SKM-1 treated with dmso at 0.1 percent for 144 hours (cell line): ENCODE measurements around the gene C19orf12.
A peak's percentile ranks its signal among the peaks of the same experiment; 100 is the strongest.

ENCODE experiments used
- DNase-seq: peaks from one replicate; lab custom pipeline; 2025; ENCODE audit not compliant: unreplicated experiment; lab: John Stamatoyannopoulos, UW

Gene C19orf12

GRCh38 chr19:29714953-29715700 is at the start of gene C19orf12:
TSS of gene C19orf12 (minus strand) at chr19:29715261. CDS start at chr19:29708413, 6,848 bp downstream.
- DNase-seq = peak; percentile 21

DNA sequence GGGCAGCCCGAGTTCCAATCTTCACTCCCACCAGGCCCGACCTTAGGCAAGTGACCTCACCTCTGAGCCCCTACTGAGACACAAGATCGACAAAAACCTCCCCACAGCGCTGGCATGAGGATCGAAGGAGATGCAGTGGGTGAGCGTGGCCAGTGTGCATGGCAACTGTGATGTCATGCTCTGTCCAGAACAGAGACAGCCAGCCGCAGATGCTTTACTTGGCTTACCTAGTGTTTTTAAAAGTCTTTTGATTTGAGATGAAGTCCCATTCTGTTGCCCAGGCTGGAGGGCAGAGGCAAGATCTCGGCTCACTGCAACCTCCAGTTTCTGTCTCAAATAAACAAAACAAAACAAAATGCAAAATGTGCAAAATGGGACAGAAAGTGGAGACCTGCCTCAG is 49.3 kb upstream of the C19orf12 start:
- no peak for DNase-seq

DNA sequence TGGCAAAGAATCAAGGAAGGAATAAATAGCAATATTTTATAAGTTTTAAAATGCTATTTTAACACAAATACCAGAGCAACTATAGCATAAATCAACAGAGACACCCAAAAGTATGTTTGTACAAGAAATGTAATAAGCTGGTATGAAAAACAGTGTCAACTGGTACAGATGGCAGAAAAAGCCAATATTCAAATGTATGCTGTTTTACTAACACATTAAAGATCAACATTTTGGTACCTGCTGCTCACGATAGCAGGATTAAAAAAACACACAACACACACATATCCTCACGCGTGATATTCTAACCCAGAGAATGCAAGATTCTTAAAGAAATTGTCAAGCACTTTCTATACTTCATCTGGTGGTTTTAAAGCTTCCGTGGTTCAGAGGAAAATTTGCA is 48.1 kb upstream of the C19orf12 start:
- DNase-seq = no peak

DNA sequence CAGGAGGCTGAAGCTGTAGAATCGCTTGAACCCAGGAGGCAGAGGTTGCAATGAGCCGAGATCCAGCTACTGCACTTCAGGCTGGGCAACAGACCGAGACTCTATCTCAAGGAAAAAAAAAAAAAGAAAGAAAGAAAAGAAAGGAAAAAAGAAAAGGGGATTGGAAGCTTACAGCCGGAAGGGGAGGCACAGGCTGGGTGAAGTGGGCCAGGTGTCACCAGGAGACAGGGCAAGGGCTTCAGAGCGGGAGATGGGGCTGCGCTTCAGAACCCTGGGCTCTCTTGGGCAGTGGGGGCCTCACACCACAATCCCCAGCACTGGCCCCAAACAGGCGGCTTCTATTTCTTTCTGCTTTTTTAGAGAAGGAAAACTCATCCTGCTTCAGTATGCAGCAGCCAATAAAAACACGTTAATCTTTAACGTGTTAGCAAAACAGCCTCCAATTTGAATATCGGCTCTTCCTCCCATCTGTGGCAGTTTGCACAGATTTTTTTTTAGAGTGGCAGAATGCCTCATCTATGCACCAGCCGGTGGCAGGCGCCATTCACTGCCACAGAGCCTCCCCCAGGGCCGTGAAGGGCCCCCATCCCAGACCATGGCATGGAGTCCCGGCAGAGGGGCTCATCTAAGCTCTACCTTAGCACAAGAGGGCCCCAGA is 46.6 kb upstream of the C19orf12 start:
- DNase-seq = no peak

- no peak for DNase-seq
These were observed 45.9 kb upstream of the C19orf12 start for GRCh38 chr19:29760752-29761502.

- no peak for DNase-seq
These were observed 44.3 kb upstream of the C19orf12 start for GRCh38 chr19:29759359-29759758.

DNA sequence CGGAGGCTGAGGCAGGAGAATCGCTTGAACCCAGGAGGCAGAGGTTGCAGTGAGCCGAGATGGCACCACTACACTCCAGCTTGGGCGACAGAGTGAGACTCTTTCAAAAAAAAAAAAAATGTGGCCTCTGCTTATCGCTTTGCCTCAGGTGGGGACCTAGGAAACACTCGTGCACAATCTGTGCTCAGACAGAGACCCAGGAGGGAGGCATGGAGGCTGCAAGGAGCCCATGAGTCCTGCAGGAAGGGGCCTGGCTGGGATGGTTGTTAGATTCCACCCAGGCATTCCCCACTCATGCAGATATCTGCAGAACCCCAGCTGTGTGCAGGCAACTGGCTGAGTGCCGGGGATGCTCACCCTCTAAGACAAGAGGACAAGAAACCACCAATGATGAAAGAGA is 43.8 kb upstream of the C19orf12 start:
- no peak for DNase-seq

GRCh38 chr19:29757551-29757950 is 42.5 kb upstream of the C19orf12 start:
- DNase-seq = no peak

- no peak for DNase-seq
These were observed 38.9 kb upstream of the C19orf12 start for GRCh38 chr19:29753934-29754305.

GRCh38 chr19:29753190-29753933 is 38.3 kb upstream of the C19orf12 start:
- no peak for DNase-seq

- DNase-seq = no peak
These were observed 37.5 kb upstream of the C19orf12 start for GRCh38 chr19:29752450-29753025.

DNA sequence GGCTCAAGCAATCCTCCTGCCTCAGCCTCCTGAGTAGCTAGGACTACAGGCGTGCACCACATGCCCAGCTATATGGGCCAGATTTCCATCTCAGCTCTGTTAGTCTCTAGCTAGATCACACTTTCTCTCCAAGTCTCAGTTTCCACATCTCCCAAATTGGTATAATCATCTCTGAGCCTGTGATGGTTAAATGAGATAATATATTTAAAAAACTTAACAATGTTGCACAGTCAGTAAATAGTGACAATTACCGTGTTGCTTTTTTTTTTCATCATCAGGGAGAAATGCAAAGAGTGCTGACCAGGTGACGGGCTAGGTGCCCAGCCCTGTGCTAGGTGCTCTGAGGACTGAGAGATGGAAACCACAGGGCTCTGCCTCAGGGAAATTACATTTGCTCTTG is 36.9 kb upstream of the C19orf12 start:
- no peak for DNase-seq

DNA sequence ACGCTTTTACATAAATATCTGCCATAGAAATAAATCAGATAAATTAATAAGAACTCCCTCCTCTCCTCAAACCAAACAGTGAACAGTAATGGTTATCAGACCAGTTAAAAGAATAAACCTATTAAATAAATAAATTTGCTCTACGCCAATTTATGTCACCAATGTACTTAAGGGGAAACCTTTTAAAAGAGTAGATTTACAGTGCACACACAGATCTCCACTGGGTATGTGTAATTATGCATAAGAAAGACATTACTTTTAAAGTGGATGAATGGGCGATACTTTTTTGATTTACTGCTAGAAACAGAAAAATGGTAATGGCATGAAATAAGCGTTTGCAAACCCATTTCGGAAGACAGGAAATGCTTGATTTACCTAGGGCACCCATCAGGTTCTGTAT is 34.9 kb upstream of the C19orf12 start:
- no peak for DNase-seq

DNA sequence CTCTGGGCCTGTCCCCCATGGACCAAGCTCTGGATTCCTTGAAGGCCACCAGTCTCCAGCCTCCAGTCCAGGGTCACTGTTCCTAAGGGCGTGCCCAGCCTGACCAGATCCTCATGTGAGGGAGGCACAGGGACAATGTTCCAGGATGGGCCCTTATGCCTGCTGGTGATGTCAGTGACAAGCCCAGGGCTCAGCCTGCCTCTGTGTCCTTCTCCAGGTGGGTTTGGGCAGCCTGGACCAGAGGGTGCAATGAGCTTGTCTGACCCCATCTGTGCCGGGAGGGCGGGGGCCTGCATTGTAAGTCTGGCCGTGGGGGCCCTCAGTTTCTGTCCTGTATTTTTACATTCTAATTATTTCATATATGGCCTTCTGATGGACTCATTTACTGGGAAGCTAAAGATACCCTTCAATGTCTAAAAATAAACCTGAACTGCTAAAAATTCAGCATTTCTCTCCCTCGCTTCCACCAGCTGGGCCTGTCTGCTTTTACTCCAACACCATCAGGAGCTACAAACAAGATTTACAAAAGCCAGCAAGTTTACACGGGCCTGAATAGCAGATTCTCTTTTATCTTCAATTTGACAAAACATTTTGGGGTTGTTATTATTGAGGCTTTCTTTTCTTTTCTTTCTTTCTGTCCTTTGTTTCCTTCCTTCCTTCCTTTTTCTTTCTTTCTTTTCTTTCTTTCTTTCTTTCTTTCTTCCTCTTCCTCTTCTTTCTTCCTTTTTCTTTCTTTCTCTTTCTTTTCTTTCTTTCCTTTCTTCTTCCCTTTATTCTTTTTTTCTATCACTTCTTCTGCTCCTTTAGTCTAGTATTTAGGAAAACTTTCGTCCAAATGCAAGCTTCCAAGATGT is 34.2 kb upstream of the C19orf12 start:
- DNase-seq = no peak

DNA sequence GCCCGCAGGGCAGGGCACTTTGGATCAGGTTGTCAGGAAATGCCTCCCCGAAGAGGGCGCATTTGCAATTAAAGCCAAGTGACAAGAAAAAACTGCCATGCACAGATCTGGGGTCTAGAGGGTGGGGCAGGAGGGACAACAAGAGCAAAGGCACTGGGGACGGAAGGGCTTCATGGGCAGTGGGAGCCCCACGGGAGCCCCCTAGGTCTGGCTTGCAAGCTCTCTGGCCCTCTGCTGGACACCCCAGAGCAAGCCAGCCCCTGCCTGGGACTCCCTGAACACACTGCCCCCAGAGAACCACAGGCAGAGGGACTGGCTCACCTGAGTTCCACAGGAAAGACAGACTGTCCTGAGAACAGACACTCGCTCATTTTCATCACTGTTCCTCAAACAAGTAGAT is 30.2 kb upstream of the C19orf12 start:
- no peak for DNase-seq

GRCh38 chr19:29743681-29744080 is 28.6 kb upstream of the C19orf12 start:
- no peak for DNase-seq

GRCh38 chr19:29741776-29742175 is 26.7 kb upstream of the C19orf12 start:
- no peak for DNase-seq

- no peak for DNase-seq
These were observed 26.2 kb upstream of the C19orf12 start for GRCh38 chr19:29741226-29741625.

- DNase-seq = no peak
These were observed 22.5 kb upstream of the C19orf12 start for GRCh38 chr19:29737461-29738000.

DNA sequence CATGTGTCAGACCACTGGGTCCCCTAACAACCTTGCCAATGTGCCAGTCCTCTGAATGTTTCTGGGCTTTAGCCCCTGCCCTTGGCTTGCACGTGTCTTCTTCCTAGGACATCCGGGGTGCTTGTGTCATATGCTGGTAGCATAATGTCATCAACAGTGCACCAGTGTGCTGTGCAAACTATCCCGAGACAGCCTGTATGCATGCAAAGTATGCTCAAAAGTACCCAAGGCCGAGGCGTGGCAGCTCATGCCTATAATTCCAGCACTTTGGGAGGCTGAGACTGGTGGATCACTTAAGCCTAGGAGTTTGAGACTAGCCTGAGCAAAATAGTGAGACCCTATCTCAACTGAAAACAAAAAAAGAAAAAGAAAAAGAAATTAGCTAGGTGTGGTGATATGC is 20.8 kb upstream of the C19orf12 start:
- DNase-seq = no peak
